NCI-H524 (cell line): ENCODE results near the gene ATP6AP1.

Source experiments
- DNase-seq, 2 experiments: peaks; one replicate each; lab custom pipeline; 2025; lab: John Stamatoyannopoulos, UW

Gene ATP6AP1

GRCh38 chrX:154446430-154446829, 18.0 kb downstream of the ATP6AP1 start:
- DNase-seq = no peak

- no peak for DNase-seq
These were observed 20.0 kb downstream of the ATP6AP1 start for GRCh38 chrX:154448484-154448883.

GRCh38 chrX:154449618-154450017, 21.1 kb downstream of the ATP6AP1 start:
- no peak for DNase-seq

- no peak for DNase-seq
These were observed 21.8 kb downstream of the ATP6AP1 start for GRCh38 chrX:154450312-154450711.

GRCh38 chrX:154452823-154453222, 24.3 kb downstream of the ATP6AP1 start:
- DNase-seq = no peak

GRCh38 chrX:154457491-154458115, 29.1 kb downstream of the ATP6AP1 start:
- peak in 1 of 2 experiments; percentile 59 for DNase-seq

- peak in 1 of 2 experiments; percentile 59 for DNase-seq
These were observed 29.9 kb downstream of the ATP6AP1 start, which contains the start of gene PLXNA3 for GRCh38 chrX:154458116-154458953. Gene PLXNA3 (plus strand): TSS chrX:154458281. CDS start chrX:154460184, 1,903 bp downstream.

GRCh38 chrX:154458954-154459778, 30.7 kb downstream of the ATP6AP1 start:
- DNase-seq = peak; percentile 41 to 61

- DNase-seq = peak; percentile 66 to 87
These were observed 31.4 kb downstream of the ATP6AP1 start for GRCh38 chrX:154459832-154460231.

- peak; percentile 43 to 87 for DNase-seq
These were observed 31.8 kb downstream of the ATP6AP1 start for GRCh38 chrX:154460326-154460725.

GRCh38 chrX:154462396-154462795, 33.9 kb downstream of the ATP6AP1 start:
- no peak for DNase-seq

- DNase-seq = no peak
These were observed 35.2 kb downstream of the ATP6AP1 start for GRCh38 chrX:154463611-154464220.

- DNase-seq = no peak
These were observed 36.4 kb downstream of the ATP6AP1 start for GRCh38 chrX:154464806-154465365.

- DNase-seq = no peak
These were observed 37.1 kb downstream of the ATP6AP1 start for GRCh38 chrX:154465601-154466000.

- DNase-seq = no peak
These were observed 37.6 kb downstream of the ATP6AP1 start for GRCh38 chrX:154466036-154466435.

GRCh38 chrX:154466907-154467306, 38.4 kb downstream of the ATP6AP1 start:
- no peak for DNase-seq

- DNase-seq = no peak
These were observed 39.1 kb downstream of the ATP6AP1 start for GRCh38 chrX:154467556-154467955.

GRCh38 chrX:154468217-154468616, 39.7 kb downstream of the ATP6AP1 start:
- no peak for DNase-seq

- no peak for DNase-seq
These were observed 40.6 kb downstream of the ATP6AP1 start for GRCh38 chrX:154469114-154469513.

GRCh38 chrX:154469880-154470279, 41.4 kb downstream of the ATP6AP1 start:
- DNase-seq = no peak

- DNase-seq = no peak
These were observed 42.0 kb downstream of the ATP6AP1 start for GRCh38 chrX:154470434-154470833.
